ENCODE data around the gene FOLR3.
"Not testable (repeated sequence)": the region's sequence is repeated elsewhere in the genome, so short reads cannot be mapped to it uniquely, and the experiment has no call there.

Gene FOLR3

DNA sequence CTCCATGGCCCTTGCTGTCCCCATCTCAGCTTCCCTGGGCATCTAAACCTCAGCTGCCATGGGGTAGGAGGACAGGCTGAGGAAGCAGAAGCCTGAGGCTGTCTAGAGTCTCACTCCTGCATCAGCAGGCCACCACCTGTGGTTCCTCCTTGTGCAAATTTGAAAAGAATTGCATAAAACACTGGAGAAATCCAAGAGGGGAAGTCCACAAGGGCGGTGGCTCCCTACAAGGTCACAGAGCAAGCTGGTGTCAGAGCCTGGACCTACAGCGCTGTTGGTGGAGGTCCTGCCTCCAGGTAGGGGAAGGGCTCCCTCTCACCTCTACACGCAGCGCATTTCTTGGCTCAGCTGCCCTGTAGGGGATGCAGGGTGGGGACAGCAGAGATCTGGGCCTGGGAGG, at the start of gene FOLR3:
TSS of gene FOLR3 (plus strand) at position 253 of the 400 bp plus-strand sequence. CDS start 228 bp downstream, outside the sequence.
- DNase-seq: not testable (repeated sequence)

GRCh38 chr11:72088076-72088808, 47.3 kb upstream of the FOLR3 start:
- no peak for DNase-seq

GRCh38 chr11:72091292-72091691, 44.2 kb upstream of the FOLR3 start:
- DNase-seq: no peak

DNA sequence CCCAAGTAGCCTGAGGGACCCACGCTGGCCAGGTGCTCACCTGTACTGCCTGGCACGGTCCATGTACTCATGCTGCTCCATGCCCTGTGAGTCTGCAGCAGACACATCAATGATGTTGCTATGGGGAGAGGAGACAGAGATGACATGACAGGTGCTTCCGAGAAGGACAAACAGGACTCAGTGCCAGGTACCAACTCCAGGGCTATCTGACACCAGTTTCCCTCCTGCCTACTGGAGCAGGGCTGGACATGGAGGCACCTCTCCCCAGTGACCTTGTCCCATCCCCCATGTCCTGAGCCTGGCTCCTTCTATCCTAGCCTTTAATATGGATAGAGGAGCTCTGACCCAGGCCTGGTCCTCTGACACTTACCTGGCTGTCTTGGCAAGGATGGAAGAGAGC, 36.8 kb upstream of the FOLR3 start:
- no peak for DNase-seq

GRCh38 chr11:72100009-72100408, 35.5 kb upstream of the FOLR3 start:
- DNase-seq: no peak

DNA sequence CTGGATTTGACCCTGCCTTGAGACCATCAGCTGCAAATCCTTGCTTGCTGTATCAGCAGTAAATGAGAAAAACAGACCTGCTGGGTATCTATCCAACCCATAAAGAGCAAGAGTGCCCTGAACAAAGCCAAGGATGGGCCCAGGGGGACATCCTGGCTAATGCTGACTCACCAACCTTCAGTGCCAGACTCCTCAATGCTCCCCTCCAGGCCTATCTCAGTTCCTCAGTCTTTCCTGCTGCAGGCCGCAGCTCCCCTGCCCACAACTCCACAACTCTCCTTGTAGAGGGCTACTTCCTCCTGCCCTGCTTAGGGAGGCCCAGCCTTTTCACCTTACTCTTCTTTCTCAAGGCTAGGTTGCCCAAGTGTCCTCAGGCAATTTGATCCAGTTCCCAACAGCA, 35.1 kb upstream of the FOLR3 start:
- DNase-seq: no peak

GRCh38 chr11:72102162-72102561, 33.4 kb upstream of the FOLR3 start:
- no peak for DNase-seq

DNA sequence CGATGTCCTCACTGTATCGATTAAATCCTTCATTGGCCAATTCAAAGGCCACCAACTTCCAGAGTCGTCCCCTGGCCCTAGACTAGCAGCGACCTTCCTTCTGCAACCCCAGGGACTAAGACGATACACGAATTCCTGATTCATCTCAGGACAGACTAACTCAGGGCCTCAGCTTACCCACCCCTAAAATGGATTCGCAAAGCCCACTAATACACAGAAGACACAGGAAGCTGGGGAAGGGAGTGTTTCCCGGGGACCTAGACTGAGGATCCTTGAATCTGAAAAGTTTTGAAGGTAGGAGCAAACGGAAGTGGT, 32.9 kb upstream of the FOLR3 start:
- no peak for DNase-seq

- peak; percentile 90 for DNase-seq
Measured at GRCh38 chr11:72102946-72103753, 32.4 kb upstream of the FOLR3 start, which contains the start of gene LAMTOR1. Gene LAMTOR1 (minus strand): TSS chr11:72103297. CDS start chr11:72103224, 73 bp downstream.

- no peak for DNase-seq
Measured at GRCh38 chr11:72103754-72104167, 31.8 kb upstream of the FOLR3 start.

DNA sequence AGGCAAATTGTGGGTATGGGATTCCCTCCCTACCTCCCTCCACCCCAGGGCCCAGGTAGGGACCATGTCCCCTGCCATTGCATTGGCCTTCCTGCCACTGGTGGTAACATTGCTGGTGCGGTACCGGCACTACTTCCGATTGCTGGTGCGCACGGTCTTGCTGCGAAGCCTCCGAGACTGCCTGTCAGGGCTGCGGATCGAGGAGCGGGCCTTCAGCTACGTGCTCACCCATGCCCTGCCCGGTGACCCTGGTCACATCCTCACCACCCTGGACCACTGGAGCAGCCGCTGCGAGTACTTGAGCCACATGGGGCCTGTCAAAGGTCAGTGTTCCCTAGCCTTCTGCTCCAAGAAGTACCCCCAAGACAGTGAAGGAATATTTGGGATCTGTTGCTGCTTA, 29.6 kb upstream of the FOLR3 start, which contains the start of gene TOMT:
TSS of gene TOMT (plus strand) at position 37 of the 400 bp plus-strand sequence. CDS start at position 65, 28 bp downstream.
- no peak for DNase-seq

GRCh38 chr11:72111300-72112142, 24.0 kb upstream of the FOLR3 start:
- no peak for DNase-seq

DNA sequence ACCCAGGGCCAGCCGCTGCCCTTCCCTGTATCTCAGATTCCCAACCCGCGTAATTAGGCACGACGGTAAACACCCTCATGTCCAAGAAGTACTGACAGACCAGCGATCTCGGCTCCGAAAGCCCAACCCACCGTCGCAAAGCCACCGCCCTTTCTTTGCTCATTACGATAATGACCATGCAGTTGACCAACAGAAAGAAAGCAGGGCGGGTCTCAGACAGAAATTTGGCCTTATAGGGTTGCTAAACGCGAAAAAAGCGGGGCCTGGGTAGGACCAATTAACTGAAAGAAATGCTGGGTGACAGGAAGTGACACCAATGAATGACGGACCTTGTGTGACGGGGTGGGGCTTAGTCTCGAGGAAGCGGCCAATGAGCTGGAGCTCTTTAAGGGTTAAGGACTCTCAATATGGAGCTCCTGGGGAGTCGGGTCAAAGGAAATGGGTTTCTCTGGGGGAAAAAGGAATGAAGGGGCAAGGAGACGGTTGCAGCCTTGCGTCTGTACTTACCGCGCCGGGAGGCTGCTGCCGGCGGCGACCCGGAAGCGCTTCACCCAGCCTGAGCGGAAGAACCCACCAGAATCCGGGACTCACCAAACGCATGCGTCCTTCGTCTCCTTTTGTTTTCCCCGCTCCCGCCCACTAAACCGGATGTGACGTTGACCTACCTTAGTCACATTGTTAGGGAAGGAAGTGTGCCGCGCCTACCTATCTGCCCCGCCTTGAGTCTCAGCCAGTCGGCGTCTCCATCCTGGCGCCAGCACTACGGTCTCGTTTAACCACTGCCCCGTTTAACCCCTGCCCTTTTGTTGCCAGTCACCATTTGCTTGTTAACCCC, 23.2 kb upstream of the FOLR3 start, which contains the start of gene ANAPC15:
TSS of gene ANAPC15 (minus strand) at position 553 of the 835 bp plus-strand sequence. CDS start 1,419 bp downstream, outside the sequence.
- peak; percentile 99 for DNase-seq

- DNase-seq: no peak
Measured at GRCh38 chr11:72112978-72113808, 22.3 kb upstream of the FOLR3 start.

- DNase-seq: no peak
Measured at GRCh38 chr11:72114570-72114969, 21.0 kb upstream of the FOLR3 start.

- DNase-seq: no peak
Measured at GRCh38 chr11:72116019-72116755, 19.3 kb upstream of the FOLR3 start.

GRCh38 chr11:72119198-72119597, 16.3 kb upstream of the FOLR3 start:
- DNase-seq: no peak

GRCh38 chr11:72120930-72121329, 14.6 kb upstream of the FOLR3 start:
- no peak for DNase-seq

GRCh38 chr11:72122607-72123006, 12.9 kb upstream of the FOLR3 start:
- no peak for DNase-seq

GRCh38 chr11:72123117-72123653, 12.3 kb upstream of the FOLR3 start:
- DNase-seq: no peak

All from NCI-H2029 treated with DMSO at 0.1 percent for 48 hours (cell line).